HG02938 (cell line): ENCODE data around the gene MOCS3.

ENCODE experiments used
- ATAC-seq: cut with Tn5 transposase; IDR thresholded peaks from one replicate; pipeline ENCODE4 v1.9.1; 2021; ENCODE audit warnings: mild to moderate bottlenecking, moderate library complexity; ENCODE audit not compliant: unreplicated experiment

MOCS3 gene

DNA sequence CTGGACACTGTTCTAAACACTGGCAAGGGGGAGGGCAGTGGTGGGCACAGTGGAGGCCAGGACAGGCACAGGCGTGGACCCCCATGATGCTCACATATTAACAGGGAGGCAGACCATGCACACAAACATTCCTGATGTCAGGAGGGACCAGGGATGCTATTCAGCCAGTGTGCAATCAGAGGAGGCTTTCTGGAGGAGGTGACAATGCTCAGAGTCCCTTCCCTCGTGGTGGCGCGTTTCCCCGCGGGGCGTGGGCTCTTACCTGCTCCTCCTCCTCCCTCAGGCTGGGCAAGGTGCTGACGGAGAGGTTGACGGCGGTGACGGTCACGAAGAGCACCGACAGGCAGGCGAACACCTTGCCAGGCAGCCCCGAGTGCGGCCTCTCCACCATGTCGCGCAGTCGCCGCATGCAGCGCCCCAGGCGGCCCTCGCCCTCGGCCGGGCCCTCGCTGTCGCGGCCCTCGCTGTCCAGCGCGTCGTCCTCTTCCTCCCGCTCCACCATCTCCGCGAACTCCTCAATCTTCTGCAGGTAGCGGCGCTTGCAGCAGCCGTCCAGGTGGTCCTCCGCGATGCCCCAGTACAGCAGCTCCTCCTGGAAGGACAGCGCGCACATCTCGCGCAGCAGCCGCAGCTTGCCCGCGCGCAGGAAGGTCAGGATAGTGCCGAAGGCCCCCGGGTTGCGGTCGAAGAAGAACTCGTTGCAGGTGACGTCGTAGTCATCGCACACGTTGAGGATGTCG is 50.9 kb downstream of the MOCS3 start:
- ATAC-seq = no peak

DNA sequence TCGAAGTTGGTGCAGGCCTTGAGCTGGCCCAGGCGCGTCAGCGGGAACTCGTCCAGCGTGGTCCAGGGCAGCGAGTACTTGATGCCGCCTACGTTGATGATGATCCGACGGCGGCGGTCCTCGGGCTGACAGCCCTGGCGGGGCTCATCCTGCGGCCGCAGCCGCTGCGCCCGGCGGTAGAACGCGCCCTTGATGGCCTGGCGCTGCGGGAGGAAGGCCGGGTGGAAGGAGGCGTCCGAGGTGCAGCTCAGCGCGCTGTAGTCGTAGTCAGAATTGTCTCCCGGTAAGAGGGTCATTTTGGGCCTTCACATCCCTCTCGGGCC is 51.4 kb downstream of the MOCS3 start:
- no peak for ATAC-seq

DNA sequence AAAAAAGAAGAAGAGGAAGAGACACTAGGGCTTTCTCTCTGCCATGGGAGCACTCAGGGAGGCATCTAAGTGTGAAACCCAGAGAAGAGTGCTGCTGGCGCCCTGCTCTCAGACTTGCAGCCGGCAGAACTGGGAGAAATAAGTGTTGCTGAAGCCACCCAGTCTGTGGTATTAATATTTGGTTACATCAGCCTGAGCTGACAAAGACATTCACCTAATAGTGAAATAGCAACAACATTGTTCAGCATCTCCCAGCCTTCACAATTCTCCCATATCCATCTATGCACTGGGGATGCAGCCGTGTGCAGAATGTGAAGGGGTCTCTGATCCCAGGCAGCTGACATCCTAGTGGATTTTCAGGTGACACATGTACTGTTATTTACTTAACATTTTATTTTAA is 52.3 kb downstream of the MOCS3 start:
- ATAC-seq = no peak

DNA sequence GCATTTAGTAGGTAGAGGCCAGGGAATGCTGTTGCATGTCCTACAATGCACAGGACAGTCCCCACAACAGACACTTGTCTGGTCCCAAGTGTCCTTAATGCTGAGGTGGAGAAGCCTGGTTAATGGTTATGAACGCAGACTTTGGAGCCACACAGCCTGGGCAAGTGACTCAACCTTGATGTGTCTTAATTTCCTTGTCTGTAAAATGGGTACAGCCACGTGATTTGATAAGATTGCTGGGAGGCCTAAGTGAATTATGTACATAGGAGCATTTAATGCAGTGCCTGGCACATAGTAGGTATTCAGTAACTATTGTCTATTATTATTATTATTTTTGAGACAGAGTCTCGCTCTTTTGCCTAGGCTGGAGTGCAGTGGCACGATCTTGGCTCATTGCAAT is 52.9 kb downstream of the MOCS3 start:
- no peak for ATAC-seq

DNA sequence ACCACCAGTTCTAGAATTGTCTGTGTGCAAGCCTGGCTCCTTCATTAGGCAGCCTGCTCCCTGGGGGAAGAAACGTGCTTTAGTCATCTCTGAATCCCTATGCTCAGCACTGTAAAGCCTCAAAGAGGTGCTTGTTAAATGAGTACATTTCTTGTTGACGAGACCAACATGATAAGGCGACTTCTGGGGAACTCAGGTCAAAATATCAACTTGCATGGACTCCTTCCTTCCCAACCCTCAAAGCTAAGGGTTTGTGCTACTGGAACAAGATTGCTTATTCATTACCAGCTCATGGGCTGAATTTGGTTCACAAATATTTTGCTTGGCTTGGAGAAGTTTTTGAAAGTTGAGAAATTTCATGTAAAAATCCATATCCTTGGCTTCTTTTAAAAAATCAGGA is 53.7 kb downstream of the MOCS3 start:
- no peak for ATAC-seq
